ENCODE results near the gene LMTK3. TPM values are rescaled to one million over a fixed set of nuclear protein-coding genes. Genes with fewer than 3 reads are reported as not detected.
A peak's percentile ranks its signal among the peaks of the same experiment; 100 is the strongest.
"Not testable (repeated sequence)": the region's sequence is repeated elsewhere in the genome, so short reads cannot be mapped to it uniquely, and the experiment has no call there.

Gene LMTK3
- total and polyA plus RNA-seq, 2 donors (not counting 1 experiment from before 2014, with no cell fraction given): 0.17 TPM; not detected in 1

DNA sequence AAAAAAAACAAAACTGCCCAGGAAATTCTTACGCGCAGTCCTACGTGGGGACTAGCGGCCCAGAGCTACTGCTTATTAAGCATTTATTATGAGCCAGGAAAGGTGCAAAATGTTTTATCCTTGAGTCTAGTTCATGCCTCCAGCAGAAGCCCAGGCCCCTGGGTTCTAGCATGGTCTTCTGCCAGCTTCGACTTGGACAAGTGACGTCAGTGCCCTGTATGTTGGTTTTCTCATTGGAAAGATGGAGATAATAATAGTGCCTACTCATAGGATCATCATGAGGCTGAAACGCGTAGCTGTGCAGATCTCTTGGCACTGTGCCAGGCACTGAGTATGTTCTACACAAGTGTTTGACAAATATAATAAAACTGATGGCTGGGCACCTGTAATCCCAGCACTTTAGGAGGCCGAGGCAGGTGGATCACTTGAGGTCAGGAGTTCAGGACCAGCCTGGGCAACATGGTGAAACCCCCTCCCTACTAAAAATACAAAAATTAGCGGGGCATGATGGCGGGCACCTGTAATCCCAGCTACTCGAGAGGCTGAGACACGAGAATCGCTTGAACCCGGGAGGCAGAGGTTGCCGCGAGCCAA lies 28.0 kb upstream of the LMTK3 start:
- H4K20me1 ChIP-seq (ENCODE audit: control insufficient read depth, extremely low read depth, insufficient read depth, low read length): no peaks in the 10 kb centered on the region
- DNase-seq (ENCODE audit: low read depth in 2 of 2): peak; percentile 53 to 62
- H3K9me3 ChIP-seq (ENCODE audit: control insufficient read depth, insufficient read depth, low read depth, low read length): no peaks in the 10 kb centered on the region
- H3K9ac ChIP-seq (ENCODE audit: insufficient read depth, low read length): no peak overlapping the region
- no peak overlapping the region for H3K4me2 ChIP-seq (ENCODE audit: extremely low read depth, insufficient read depth, low read length)
- no peak overlapping the region for H2AFZ ChIP-seq (ENCODE audit: low read length)
- TF ChIP-seq, protein P1, sequence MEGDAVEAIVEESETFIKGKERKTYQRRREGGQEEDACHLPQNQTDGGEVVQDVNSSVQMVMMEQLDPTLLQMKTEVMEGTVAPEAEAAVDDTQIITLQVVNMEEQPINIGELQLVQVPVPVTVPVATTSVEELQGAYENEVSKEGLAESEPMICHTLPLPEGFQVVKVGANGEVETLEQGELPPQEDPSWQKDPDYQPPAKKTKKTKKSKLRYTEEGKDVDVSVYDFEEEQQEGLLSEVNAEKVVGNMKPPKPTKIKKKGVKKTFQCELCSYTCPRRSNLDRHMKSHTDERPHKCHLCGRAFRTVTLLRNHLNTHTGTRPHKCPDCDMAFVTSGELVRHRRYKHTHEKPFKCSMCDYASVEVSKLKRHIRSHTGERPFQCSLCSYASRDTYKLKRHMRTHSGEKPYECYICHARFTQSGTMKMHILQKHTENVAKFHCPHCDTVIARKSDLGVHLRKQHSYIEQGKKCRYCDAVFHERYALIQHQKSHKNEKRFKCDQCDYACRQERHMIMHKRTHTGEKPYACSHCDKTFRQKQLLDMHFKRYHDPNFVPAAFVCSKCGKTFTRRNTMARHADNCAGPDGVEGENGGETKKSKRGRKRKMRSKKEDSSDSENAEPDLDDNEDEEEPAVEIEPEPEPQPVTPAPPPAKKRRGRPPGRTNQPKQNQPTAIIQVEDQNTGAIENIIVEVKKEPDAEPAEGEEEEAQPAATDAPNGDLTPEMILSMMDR (conservative IDR thresholded peaks at IDR 0.05 in 1 of 2, IDR thresholded peaks at IDR 0.05 in 1 of 2; ENCODE audit: low read depth in 1 of 2, low read length in 2 of 2): no peak
- no peak for TF ChIP-seq EZH2 (IDR thresholded peaks at IDR 0.05; ENCODE audit: low read length, missing control alignments)
- no peaks in the 10 kb centered on the region for H3K27me3 ChIP-seq (ENCODE audit: control insufficient read depth, insufficient read depth, low read length)
- no peak overlapping the region for H3K27ac ChIP-seq (ENCODE audit: insufficient read depth, low read length)
- no peak overlapping the region for H3K4me3 ChIP-seq (replicated peaks in 1 of 4; ENCODE audit: control extremely low read depth in 1 of 4, insufficient read depth in 1 of 4, low read depth in 3 of 4, low read length in 4 of 4)
- H3K36me3 ChIP-seq (ENCODE audit: control insufficient read depth, insufficient read depth, low read length): no peaks in the 10 kb centered on the region
- no peaks in the 10 kb centered on the region for H3K79me2 ChIP-seq (ENCODE audit: control insufficient read depth, insufficient read depth, low read length)
- H3K4me1 ChIP-seq (ENCODE audit: control insufficient read depth, extremely low read depth, insufficient read depth, low read length): no peaks in the 10 kb centered on the region

- not testable (repeated sequence) for H3K27me3 ChIP-seq (ENCODE audit: control insufficient read depth, insufficient read depth, low read length); H3K36me3 ChIP-seq (ENCODE audit: control insufficient read depth, insufficient read depth, low read length); H3K27ac ChIP-seq (ENCODE audit: insufficient read depth, low read length); H3K9me3 ChIP-seq (ENCODE audit: control insufficient read depth, insufficient read depth, low read depth, low read length); H2AFZ ChIP-seq (ENCODE audit: low read length); H3K4me1 ChIP-seq (ENCODE audit: control insufficient read depth, extremely low read depth, insufficient read depth, low read length); H3K4me3 ChIP-seq (replicated peaks in 1 of 4; ENCODE audit: control extremely low read depth in 1 of 4, insufficient read depth in 1 of 4, low read depth in 3 of 4, low read length in 4 of 4); DNase-seq (ENCODE audit: low read depth in 2 of 2); H4K20me1 ChIP-seq (ENCODE audit: control insufficient read depth, extremely low read depth, insufficient read depth, low read length); H3K79me2 ChIP-seq (ENCODE audit: control insufficient read depth, insufficient read depth, low read length); H3K9ac ChIP-seq (ENCODE audit: insufficient read depth, low read length); H3K4me2 ChIP-seq (ENCODE audit: extremely low read depth, insufficient read depth, low read length)
Measured at GRCh38 chr19:48538057-48538456, 26.4 kb upstream of the LMTK3 start.

DNA sequence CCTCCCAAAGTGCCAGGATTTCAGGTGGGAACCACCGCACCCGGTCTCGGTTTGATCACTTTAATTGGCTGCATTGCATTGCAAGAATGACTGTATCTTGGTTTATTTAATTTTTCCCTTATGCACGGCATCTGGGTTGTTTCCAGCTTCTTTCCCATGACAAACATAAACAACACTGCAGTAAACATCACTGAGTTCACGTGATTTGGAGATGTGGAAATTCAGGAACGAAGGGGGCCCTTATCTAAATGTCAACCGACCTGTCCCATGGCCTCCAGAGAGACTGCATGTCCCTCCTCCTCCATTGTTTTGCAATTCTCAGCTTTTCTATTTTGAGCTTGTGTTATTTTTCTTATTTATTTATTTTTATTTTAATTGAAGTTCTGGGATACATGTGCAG lies 25.9 kb upstream of the LMTK3 start:
- Histone ChIP-seq H3K79me2 (ENCODE audit: control insufficient read depth, insufficient read depth, low read length) (no peaks in the 10 kb centered on the region), H3K27ac (ENCODE audit: insufficient read depth, low read length) (no peak overlapping the region), H3K9me3 (ENCODE audit: control insufficient read depth, insufficient read depth, low read depth, low read length) (no peaks in the 10 kb centered on the region), H3K27me3 (ENCODE audit: control insufficient read depth, insufficient read depth, low read length) (no peaks in the 10 kb centered on the region), H4K20me1 (ENCODE audit: control insufficient read depth, extremely low read depth, insufficient read depth, low read length) (no peaks in the 10 kb centered on the region), H3K4me3 (replicated peaks in 1 of 4; ENCODE audit: control extremely low read depth in 1 of 4, insufficient read depth in 1 of 4, low read depth in 3 of 4, low read length in 4 of 4) (no peak overlapping the region), H3K4me2 (ENCODE audit: extremely low read depth, insufficient read depth, low read length) (no peak overlapping the region), H2AFZ (ENCODE audit: low read length) (no peak overlapping the region), H3K36me3 (ENCODE audit: control insufficient read depth, insufficient read depth, low read length) (no peaks in the 10 kb centered on the region), H3K4me1 (ENCODE audit: control insufficient read depth, extremely low read depth, insufficient read depth, low read length) (no peaks in the 10 kb centered on the region), H3K9ac (ENCODE audit: insufficient read depth, low read length) (no peak overlapping the region)
- DNase-seq (ENCODE audit: low read depth in 2 of 2): no peak
- no peak for TF ChIP-seq EZH2 (IDR thresholded peaks at IDR 0.05; ENCODE audit: low read length, missing control alignments)
- TF ChIP-seq, protein P1 (conservative IDR thresholded peaks at IDR 0.05 in 1 of 2, IDR thresholded peaks at IDR 0.05 in 1 of 2; ENCODE audit: low read depth in 1 of 2, low read length in 2 of 2): no peak
